Osteoblast (primary cell): ENCODE results near the gene ATF5. TPM values are rescaled to one million over a fixed set of nuclear protein-coding genes. Genes with fewer than 3 reads are reported as not detected.

ENCODE experiments used
- DNase-seq: peaks from one replicate; pipeline ENCODE4 v3.0.0; 2011; ENCODE audit warnings: low spot score, mixed read lengths; ENCODE audit not compliant: insufficient read length; ENCODE audit errors: missing footprints
- H2AFZ ChIP-seq: 2 replicates; pipeline ENCODE4 v1.6.0; 2011; ENCODE audit warnings: mild to moderate bottlenecking, low read length
- H3K27ac ChIP-seq: 2 replicates; pipeline ENCODE4 v1.5.1; 2011; ENCODE audit warnings: mild to moderate bottlenecking, low read depth, low read length, moderate library complexity
- H3K27me3 ChIP-seq: 2 replicates; pipeline ENCODE4 v1.6.0; 2012; ENCODE audit warnings: mild to moderate bottlenecking, control low read depth, inconsistent platforms, low read length, moderate library complexity; ENCODE audit not compliant: insufficient read depth
- H3K36me3 ChIP-seq: 2 replicates; pipeline ENCODE4 v1.5.1; 2011; ENCODE audit warnings: mild to moderate bottlenecking, low read length, control low read depth, moderate library complexity; ENCODE audit not compliant: insufficient read depth
- H3K4me1 ChIP-seq: 2 replicates; pipeline ENCODE4 v1.5.1; 2011; ENCODE audit warnings: mild to moderate bottlenecking, low read length, control low read depth, moderate library complexity; ENCODE audit not compliant: insufficient read depth
- H3K4me2 ChIP-seq: 2 replicates; pipeline ENCODE4 v1.6.0; 2011; ENCODE audit warnings: mild to moderate bottlenecking, low read length; ENCODE audit not compliant: insufficient read depth
- H3K4me3 ChIP-seq: fragments of 200-600 bp; sonication (generic); 3 replicates; pipeline ENCODE4 v1.5.1; 2012; ENCODE audit warnings: mild to moderate bottlenecking, low read length, inconsistent platforms; ENCODE audit not compliant: insufficient read depth
- H3K79me2 ChIP-seq: 2 replicates; pipeline ENCODE4 v1.6.0; 2012; ENCODE audit warnings: mild to moderate bottlenecking, low read length, control low read depth, inconsistent platforms; ENCODE audit not compliant: insufficient read depth
- H3K9me3 ChIP-seq: 2 replicates; pipeline ENCODE4 v1.5.1; 2011; ENCODE audit warnings: low read depth, low read length, control low read depth
- H4K20me1 ChIP-seq: 2 replicates; pipeline ENCODE4 v1.6.0; 2012; ENCODE audit warnings: mild to moderate bottlenecking, low read length, control low read depth; ENCODE audit not compliant: insufficient read depth
- CTCF ChIP-seq: IDR thresholded peaks from 2 replicates; pipeline ENCODE4 v1.5.1; 2011; ENCODE audit warnings: mild to moderate bottlenecking, low read depth, low read length, moderate library complexity; ENCODE audit errors: extremely low read depth
- total RNA-seq: library from RNA; depleted of rRNA; stranded (reverse); fragments of >200 nt; gene quantifications from 2 replicates; pipeline ENCODE4 v1.2.3, GENCODE V29; 2012

ATF5 gene
- total RNA-seq, 1 donor: 8.3 TPM

- no peak for DNase-seq
- Histone ChIP-seq H3K9me3 (no peaks in the 10 kb centered on the region), H3K79me2 (no peaks in the 10 kb centered on the region), H3K36me3 (no peaks in the 10 kb centered on the region), H2AFZ (no peak overlapping the region), H3K4me2 (no peak overlapping the region), H3K4me3 (no peak overlapping the region), H3K27ac (no peak overlapping the region), H3K27me3 (peaks cover 10% of the 10 kb centered on the region), H4K20me1 (peaks cover 5% of the 10 kb centered on the region), H3K4me1 (no peaks in the 10 kb centered on the region)
- no peak for TF ChIP-seq CTCF
These were observed 45.0 kb downstream of the ATF5 start for GRCh38 chr19:49973987-49974386.

DNA sequence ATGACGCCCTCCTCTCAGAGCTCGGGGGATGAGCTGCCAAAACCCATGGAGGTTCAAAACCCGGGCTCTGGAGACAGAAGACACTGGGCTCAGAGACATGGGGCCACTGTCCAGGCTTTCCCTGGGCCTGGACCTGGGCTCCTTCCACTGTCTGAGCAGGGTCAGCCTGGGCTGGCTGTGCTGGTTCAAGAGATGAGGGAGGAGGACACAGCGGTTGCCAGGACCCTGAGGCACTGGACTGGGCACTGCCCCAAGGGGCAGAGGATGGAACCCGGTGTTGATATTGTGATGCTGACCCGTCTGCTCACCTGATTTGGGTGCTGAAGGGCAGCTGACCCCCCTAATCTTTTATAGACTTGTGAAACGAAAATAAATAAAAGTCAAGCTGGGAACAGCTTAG lies 46.0 kb downstream of the ATF5 start:
- Histone ChIP-seq H4K20me1 (peaks cover 8% of the 10 kb centered on the region), H3K27me3 (peaks cover 10% of the 10 kb centered on the region), H2AFZ (no peak overlapping the region), H3K4me2 (no peak overlapping the region), H3K36me3 (no peaks in the 10 kb centered on the region), H3K27ac (no peak overlapping the region), H3K4me1 (no peaks in the 10 kb centered on the region), H3K79me2 (no peaks in the 10 kb centered on the region), H3K4me3 (no peak overlapping the region), H3K9me3 (no peaks in the 10 kb centered on the region)
- no peak for TF ChIP-seq CTCF
- no peak for DNase-seq

DNA sequence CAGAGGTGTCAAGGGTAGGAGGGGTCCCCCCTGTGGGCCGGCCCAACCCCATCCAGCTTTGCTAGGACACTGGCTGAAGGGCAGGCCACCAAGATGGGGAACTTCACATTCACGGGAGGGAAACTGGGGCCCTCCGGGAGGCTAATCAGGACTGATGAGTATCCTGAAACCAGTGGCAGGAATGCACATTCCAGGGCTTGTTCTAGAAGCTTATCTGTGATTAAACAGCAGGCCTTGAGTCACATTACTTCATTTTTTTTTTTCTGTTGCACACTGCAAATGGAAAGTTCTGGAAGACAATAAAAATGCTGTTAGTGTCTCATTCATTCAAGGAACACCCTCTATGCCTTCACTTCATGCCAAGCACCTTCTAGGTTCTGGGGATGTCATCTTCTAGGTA lies 47.5 kb downstream of the ATF5 start:
- no peaks in the 10 kb centered on the region for H3K36me3 ChIP-seq
- peaks cover 10% of the 10 kb centered on the region for H4K20me1 ChIP-seq
- H3K79me2 ChIP-seq: no peaks in the 10 kb centered on the region
- no peak overlapping the region for H3K27ac ChIP-seq
- no peak overlapping the region for H3K4me3 ChIP-seq
- TF ChIP-seq CTCF: no peak
- no peak for DNase-seq
- no peaks in the 10 kb centered on the region for H3K4me1 ChIP-seq
- no peaks in the 10 kb centered on the region for H3K9me3 ChIP-seq
- no peak overlapping the region for H2AFZ ChIP-seq
- H3K4me2 ChIP-seq: no peak overlapping the region
- H3K27me3 ChIP-seq: peaks cover 10% of the 10 kb centered on the region

GRCh38 chr19:49977076-49977475 lies 48.1 kb downstream of the ATF5 start:
- TF ChIP-seq CTCF: no peak

More at GRCh38 chr19:49977076-49977475, 48.1 kb downstream of the ATF5 start:
- Histone ChIP-seq H3K36me3 (no peaks in the 10 kb centered on the region), H3K4me1 (no peaks in the 10 kb centered on the region), H3K27ac (no peak overlapping the region), H3K4me3 (no peak overlapping the region), H3K27me3 (peaks cover 8% of the 10 kb centered on the region), H3K4me2 (no peak overlapping the region), H2AFZ (no peak overlapping the region), H4K20me1 (peaks cover 11% of the 10 kb centered on the region), H3K9me3 (no peaks in the 10 kb centered on the region), H3K79me2 (no peaks in the 10 kb centered on the region)
- DNase-seq: no peak
